Fibroblast of pulmonary artery (primary cell): ENCODE measurements around the gene CPT2.
A peak's percentile ranks its signal among the peaks of the same experiment; 100 is the strongest.

Experiments used
- DNase-seq: peaks from one replicate; pipeline ENCODE4 v3.0.0-alpha.2; 2010; ENCODE audit warnings: low read depth
- H3K4me3 ChIP-seq: replicated peaks from 2 replicates; pipeline ENCODE4 v1.5.1; 2011; ENCODE audit warnings: low read depth, mild to moderate bottlenecking, control low read depth, low read length, moderate library complexity
- CTCF ChIP-seq: IDR thresholded peaks from 2 replicates; pipeline ENCODE4 v1.5.1; 2011; ENCODE audit warnings: mild to moderate bottlenecking, control low read depth, low read length, inconsistent platforms; ENCODE audit errors: missing control alignments

Gene CPT2

GRCh38 chr1:53250325-53250724 is 53.7 kb downstream of the CPT2 start:
- no peak for DNase-seq
- TF ChIP-seq CTCF: no peak
- H3K4me3 ChIP-seq: no peak overlapping the region

DNA sequence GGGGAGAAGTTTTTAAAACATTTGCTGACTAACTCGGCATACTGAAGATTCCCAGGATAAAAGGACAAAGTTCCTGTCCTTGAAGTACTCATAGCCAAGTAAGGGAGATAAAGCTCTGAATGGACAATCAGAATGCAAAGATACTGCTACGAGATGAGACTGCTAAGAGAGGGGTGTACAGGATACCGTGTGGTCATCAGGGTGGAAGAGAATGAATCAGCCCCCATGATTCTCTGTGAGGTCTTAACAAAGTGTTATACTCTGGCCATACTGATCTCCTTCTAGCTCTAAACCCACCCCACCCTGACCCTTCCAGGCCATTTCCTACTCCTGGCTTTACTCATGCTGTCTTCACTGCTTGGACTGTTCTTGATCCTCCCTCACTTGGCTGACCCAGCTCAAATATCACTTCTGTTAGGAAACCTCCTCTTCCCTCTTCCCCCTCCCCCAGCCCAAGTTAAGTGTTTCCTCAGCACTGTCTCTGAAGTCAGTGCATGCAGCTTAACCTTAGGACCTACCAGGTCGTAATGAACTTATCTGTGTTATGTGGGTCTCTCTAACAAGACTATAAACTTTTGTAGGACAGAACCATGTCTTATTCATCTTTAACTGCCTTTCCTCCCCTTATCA is 57.5 kb downstream of the CPT2 start:
- no peak overlapping the region for H3K4me3 ChIP-seq
- DNase-seq: peak; percentile 62
- no peak for TF ChIP-seq CTCF

DNA sequence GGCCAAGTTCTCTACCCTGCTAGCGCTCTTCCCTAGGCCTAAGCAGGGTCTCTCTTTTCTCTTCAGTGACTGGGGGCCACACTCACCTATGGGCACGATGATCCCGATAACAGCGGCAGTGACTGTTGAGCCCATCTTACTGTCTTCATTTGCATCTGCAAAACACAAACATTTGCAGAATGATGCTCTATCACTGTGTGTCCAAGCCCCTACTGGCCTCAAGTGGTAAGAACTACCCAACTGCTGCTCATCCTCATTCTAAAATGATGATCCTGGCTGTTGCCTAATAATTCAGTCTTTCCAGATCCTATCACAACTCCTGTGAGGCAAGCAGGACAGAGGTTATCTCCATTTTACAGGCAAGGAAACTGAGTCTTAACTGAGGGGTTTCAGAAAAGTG is 58.4 kb downstream of the CPT2 start:
- DNase-seq: no peak
- peak; percentile 15 for TF ChIP-seq CTCF
- H3K4me3 ChIP-seq: no peak overlapping the region

GRCh38 chr1:53256511-53257453 is 60.2 kb downstream of the CPT2 start:
- no peak for TF ChIP-seq CTCF
- DNase-seq: no peak
- no peak overlapping the region for H3K4me3 ChIP-seq

- DNase-seq: no peak
- no peak overlapping the region for H3K4me3 ChIP-seq
- TF ChIP-seq CTCF: no peak
These were observed 60.9 kb downstream of the CPT2 start for GRCh38 chr1:53257454-53258081.

GRCh38 chr1:53258216-53258615 is 61.6 kb downstream of the CPT2 start:
- no peak for TF ChIP-seq CTCF
- H3K4me3 ChIP-seq: no peak overlapping the region
- no peak for DNase-seq
